GM12872 (cell line): ENCODE results near the gene MYO16.

ENCODE experiments used
- TF ChIP-seq, protein P1 (sequence below): IDR thresholded peaks from 3 replicates; pipeline ENCODE4 v1.5.1; 2011; ENCODE audit warnings: low read depth, mild to moderate bottlenecking, low read length, moderate library complexity; ENCODE audit not compliant: insufficient read depth

Gene MYO16

DNA sequence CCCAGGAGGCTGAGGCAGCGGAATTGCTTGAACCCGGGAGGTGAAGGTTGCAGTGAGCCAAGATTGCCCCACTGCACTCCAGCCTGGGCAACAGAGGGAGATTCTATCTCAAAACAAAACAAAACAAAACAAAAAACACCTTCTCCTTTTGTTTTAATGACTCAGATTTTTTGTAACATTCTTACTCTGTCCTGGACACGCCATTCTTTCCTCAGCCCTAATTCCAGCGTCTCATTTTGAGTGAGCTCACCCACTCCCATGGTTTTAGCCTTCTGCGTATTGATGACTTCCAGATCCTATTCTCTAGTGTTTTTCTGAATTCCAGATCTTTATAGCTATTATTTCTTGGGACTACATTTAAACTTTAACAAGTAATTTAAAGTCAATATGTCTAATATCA, 326.3 kb downstream of the MYO16 start:
- TF ChIP-seq, protein P1, sequence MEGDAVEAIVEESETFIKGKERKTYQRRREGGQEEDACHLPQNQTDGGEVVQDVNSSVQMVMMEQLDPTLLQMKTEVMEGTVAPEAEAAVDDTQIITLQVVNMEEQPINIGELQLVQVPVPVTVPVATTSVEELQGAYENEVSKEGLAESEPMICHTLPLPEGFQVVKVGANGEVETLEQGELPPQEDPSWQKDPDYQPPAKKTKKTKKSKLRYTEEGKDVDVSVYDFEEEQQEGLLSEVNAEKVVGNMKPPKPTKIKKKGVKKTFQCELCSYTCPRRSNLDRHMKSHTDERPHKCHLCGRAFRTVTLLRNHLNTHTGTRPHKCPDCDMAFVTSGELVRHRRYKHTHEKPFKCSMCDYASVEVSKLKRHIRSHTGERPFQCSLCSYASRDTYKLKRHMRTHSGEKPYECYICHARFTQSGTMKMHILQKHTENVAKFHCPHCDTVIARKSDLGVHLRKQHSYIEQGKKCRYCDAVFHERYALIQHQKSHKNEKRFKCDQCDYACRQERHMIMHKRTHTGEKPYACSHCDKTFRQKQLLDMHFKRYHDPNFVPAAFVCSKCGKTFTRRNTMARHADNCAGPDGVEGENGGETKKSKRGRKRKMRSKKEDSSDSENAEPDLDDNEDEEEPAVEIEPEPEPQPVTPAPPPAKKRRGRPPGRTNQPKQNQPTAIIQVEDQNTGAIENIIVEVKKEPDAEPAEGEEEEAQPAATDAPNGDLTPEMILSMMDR = no peak

- TF ChIP-seq, protein P1 = no peak
Observed at GRCh38 chr13:108957369-108958012, 328.1 kb downstream of the MYO16 start.

DNA sequence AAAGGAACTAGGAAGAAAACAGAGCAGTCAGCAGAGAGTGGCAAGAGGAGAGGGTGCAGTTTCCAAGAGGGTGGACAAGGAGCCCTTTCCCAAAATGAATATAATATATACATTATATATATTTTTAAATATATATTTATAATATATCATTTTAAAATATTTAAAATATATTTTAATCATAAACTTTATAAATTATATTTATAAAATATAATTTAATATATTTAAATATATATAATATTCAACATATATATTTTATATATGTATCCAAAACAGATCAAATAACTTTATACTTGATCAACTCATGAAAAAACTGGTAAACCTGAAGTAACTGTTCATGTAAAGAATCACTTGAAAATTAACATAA, 328.6 kb downstream of the MYO16 start:
- TF ChIP-seq, protein P1 = no peak

DNA sequence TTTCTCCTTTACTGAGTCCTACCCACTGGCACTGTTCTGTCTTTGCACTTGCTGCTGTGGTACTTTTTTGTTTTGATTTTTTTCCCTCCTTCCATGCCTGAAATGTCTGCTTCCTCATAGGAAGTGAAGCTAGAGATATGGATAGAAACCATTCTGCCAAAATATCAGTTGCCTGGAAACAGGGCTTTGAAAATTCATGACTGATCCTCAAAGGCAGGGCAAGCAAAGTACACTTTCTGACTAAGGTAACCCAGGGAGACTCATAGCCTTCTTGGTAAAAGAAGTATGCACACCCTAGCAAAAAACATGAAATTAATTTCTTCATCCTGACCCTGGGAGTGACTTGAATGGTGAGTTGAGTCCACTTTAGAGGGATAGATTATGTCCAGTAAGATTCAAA, 329.8 kb downstream of the MYO16 start:
- TF ChIP-seq, protein P1 = no peak

DNA sequence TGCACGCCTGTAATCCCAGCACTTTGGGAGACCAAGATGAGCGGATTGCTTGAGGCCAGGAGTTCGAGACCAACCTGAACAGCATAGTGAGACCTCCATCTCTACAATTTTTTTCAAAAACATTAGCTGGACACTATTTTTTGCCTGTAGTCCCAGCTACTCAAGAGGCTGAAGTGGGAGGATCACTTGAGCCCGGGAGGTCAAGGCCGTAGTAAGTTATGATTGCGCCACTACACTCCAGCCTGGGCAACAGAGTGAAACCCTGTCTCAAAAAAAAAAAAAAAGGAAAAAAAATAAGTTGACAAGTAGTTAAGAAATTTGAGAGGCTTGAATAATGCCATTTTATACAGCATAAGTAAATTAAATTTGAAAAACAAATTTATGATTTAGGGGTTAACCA, 330.6 kb downstream of the MYO16 start:
- TF ChIP-seq, protein P1 = no peak

DNA sequence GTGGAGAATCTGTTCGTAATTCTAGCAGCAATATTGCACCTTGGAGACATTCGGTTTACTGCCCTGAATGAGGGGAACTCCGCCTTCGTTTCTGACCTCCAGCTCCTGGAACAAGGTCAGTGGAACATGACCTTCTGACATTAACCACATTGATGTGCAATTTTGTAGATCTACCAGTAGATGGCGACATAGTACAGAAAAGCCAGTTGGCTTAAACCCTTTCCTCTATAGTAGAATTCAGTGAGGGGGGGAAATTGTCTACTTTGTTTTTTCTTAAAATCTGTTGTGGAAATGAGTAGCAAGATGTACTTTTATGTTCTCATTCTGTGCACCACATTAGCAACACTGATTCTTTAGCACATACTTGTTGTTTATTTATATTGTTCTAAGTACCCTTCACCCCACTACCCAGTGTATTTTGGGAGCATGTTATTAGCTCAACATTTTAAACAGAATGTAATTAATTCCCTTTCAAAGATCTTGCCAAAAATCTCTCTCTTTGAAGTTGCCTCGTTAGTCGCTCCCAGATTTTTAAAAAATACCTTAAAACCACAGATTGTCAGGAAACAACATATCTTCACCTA, 332.2 kb downstream of the MYO16 start:
- TF ChIP-seq, protein P1 = peak; percentile 74

DNA sequence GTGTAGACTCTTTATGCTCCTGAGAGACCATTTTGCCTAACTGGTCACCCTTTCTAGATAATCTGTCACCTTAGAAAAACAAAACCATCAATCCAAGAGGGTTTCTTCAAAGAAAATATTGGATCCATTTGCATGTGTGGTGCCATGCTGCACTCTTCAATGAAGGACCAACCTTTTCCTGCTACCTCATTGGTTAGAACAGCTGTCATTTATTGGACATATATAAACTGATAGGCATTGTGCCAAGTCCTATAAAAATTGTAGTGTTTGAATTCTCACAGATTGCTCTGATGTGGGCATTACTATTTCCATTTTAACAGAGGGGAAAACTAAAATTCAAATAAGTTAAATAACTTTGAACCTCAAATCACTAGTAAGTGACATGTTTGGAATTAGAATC, 333.2 kb downstream of the MYO16 start:
- TF ChIP-seq, protein P1 = no peak
